Gastroesophageal sphincter (tissue), 3 donors: ENCODE data around the gene SYNDIG1.

Source experiments
- EP300 ChIP-seq: sonication (generic); formaldehyde crosslinking; IDR thresholded peaks from one replicate; pipeline ENCODE4 v1.6.1; 2017; ENCODE audit warnings: antibody characterized with exemption, mild to moderate bottlenecking
- POLR2A ChIP-seq, 2 donors: fragments of 450-650 bp; IDR thresholded peaks; one replicate each; pipeline ENCODE4 v1.6.1; 2017; ENCODE audit warnings: antibody characterized with exemption in 2 of 2, mild to moderate bottlenecking in 2 of 2, moderate library complexity in 1 of 2
- POLR2AphosphoS5 ChIP-seq: sonication (generic); formaldehyde crosslinking; IDR thresholded peaks from one replicate; pipeline ENCODE4 v1.6.1; 2017; ENCODE audit warnings: antibody characterized with exemption
- TF ChIP-seq, protein P1 (sequence below), 4 experiments: fragments of 200-600 bp in 2 of 4; fragments of 450-650 bp in 2 of 4; sonication (generic) in 1 of 4; IDR thresholded peaks; one replicate each; pipeline ENCODE4 v1.5.1; 2017 to 2019; ENCODE audit warnings: antibody characterized with exemption in 4 of 4, mild to moderate bottlenecking in 2 of 4, moderate library complexity in 2 of 4

- TF ChIP-seq POLR2AphosphoS5 (no peak), POLR2A (IDR thresholded peaks at IDR 0.05) (no peak), EP300 (no peak)
- TF ChIP-seq, protein P1, sequence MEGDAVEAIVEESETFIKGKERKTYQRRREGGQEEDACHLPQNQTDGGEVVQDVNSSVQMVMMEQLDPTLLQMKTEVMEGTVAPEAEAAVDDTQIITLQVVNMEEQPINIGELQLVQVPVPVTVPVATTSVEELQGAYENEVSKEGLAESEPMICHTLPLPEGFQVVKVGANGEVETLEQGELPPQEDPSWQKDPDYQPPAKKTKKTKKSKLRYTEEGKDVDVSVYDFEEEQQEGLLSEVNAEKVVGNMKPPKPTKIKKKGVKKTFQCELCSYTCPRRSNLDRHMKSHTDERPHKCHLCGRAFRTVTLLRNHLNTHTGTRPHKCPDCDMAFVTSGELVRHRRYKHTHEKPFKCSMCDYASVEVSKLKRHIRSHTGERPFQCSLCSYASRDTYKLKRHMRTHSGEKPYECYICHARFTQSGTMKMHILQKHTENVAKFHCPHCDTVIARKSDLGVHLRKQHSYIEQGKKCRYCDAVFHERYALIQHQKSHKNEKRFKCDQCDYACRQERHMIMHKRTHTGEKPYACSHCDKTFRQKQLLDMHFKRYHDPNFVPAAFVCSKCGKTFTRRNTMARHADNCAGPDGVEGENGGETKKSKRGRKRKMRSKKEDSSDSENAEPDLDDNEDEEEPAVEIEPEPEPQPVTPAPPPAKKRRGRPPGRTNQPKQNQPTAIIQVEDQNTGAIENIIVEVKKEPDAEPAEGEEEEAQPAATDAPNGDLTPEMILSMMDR (IDR thresholded peaks at IDR 0.05), result no peak
These were observed 112.2 kb downstream of the SYNDIG1 start for GRCh38 chr20:24581443-24582170.
